IPS-18a (cell line): Measurements from ENCODE around the gene TRPV3.
A peak's percentile ranks its signal among the peaks of the same experiment; 100 is the strongest.
"Not testable (repeated sequence)": the region's sequence is repeated elsewhere in the genome, so short reads cannot be mapped to it uniquely, and the experiment has no call there.

Experiments
- H3K27ac ChIP-seq: one replicate; pipeline ENCODE4 v1.5.1; 2013; ENCODE audit warnings: low read length
- H3K27me3 ChIP-seq: one replicate; pipeline ENCODE4 v1.6.1; 2013; ENCODE audit warnings: mild to moderate bottlenecking, low read length; ENCODE audit not compliant: control insufficient read depth, insufficient read depth
- H3K36me3 ChIP-seq: one replicate; pipeline ENCODE4 v1.6.1; 2013; ENCODE audit warnings: low read depth, low read length; ENCODE audit not compliant: control insufficient read depth
- H3K4me1 ChIP-seq: one replicate; pipeline ENCODE4 v1.6.1; 2013; ENCODE audit warnings: low read depth, low read length; ENCODE audit not compliant: control insufficient read depth
- H3K4me3 ChIP-seq: one replicate; pipeline ENCODE4 v1.5.1; 2013; ENCODE audit warnings: low read length
- H3K9ac ChIP-seq: one replicate; pipeline ENCODE4 v1.6.1; 2013; ENCODE audit warnings: mild to moderate bottlenecking, low read length, moderate library complexity
- H3K9me3 ChIP-seq: one replicate; pipeline ENCODE4 v1.6.1; 2013; ENCODE audit warnings: low read depth, low read length; ENCODE audit not compliant: control insufficient read depth

Gene TRPV3

GRCh38 chr17:3529817-3530741 lies 27.5 kb downstream of the TRPV3 start:
- Histone ChIP-seq H3K36me3 (no peaks in the 10 kb centered on the region), H3K9me3 (no peaks in the 10 kb centered on the region), H3K27ac (no peak overlapping the region), H3K4me1 (peaks cover 7% of the 10 kb centered on the region), H3K9ac (no peak overlapping the region), H3K4me3 (peak overlapping the region; percentile 11), H3K27me3 (no peaks in the 10 kb centered on the region)

GRCh38 chr17:3528880-3529511 lies 28.6 kb downstream of the TRPV3 start:
- Histone ChIP-seq H3K9me3 (no peaks in the 10 kb centered on the region), H3K27ac (no peak overlapping the region), H3K36me3 (no peaks in the 10 kb centered on the region), H3K4me1 (peaks cover 7% of the 10 kb centered on the region), H3K4me3 (no peak overlapping the region), H3K9ac (no peak overlapping the region), H3K27me3 (no peaks in the 10 kb centered on the region)

- H3K27me3 ChIP-seq: no peaks in the 10 kb centered on the region
- no peaks in the 10 kb centered on the region for H3K9me3 ChIP-seq
- no peak overlapping the region for H3K4me3 ChIP-seq
- no peak overlapping the region for H3K27ac ChIP-seq
- peaks cover 7% of the 10 kb centered on the region for H3K4me1 ChIP-seq
- H3K9ac ChIP-seq: no peak overlapping the region
- H3K36me3 ChIP-seq: no peaks in the 10 kb centered on the region
These were observed 29.2 kb downstream of the TRPV3 start for GRCh38 chr17:3528403-3528851.

GRCh38 chr17:3527896-3528295 lies 29.7 kb downstream of the TRPV3 start:
- Histone ChIP-seq H3K27me3 (no peaks in the 10 kb centered on the region), H3K4me3 (no peak overlapping the region), H3K9ac (no peak overlapping the region), H3K9me3 (no peaks in the 10 kb centered on the region), H3K36me3 (no peaks in the 10 kb centered on the region), H3K4me1 (peaks cover 7% of the 10 kb centered on the region), H3K27ac (no peak overlapping the region)

GRCh38 chr17:3527468-3527867 lies 30.1 kb downstream of the TRPV3 start:
- H3K4me3 ChIP-seq: no peak overlapping the region
- H3K27me3 ChIP-seq: no peaks in the 10 kb centered on the region
- H3K9me3 ChIP-seq: no peaks in the 10 kb centered on the region
- H3K27ac ChIP-seq: no peak overlapping the region
- no peaks in the 10 kb centered on the region for H3K36me3 ChIP-seq
- H3K9ac ChIP-seq: no peak overlapping the region
- peaks cover 7% of the 10 kb centered on the region for H3K4me1 ChIP-seq

- Histone ChIP-seq H3K4me3 (no peak overlapping the region), H3K9ac (no peak overlapping the region), H3K27ac (no peak overlapping the region), H3K9me3 (no peaks in the 10 kb centered on the region), H3K36me3 (no peaks in the 10 kb centered on the region), H3K4me1 (peaks cover 7% of the 10 kb centered on the region), H3K27me3 (no peaks in the 10 kb centered on the region)
These were observed 30.6 kb downstream of the TRPV3 start for GRCh38 chr17:3526971-3527370.

GRCh38 chr17:3526491-3526890 lies 31.1 kb downstream of the TRPV3 start:
- no peak overlapping the region for H3K27ac ChIP-seq

GRCh38 chr17:3524024-3524423 lies 33.6 kb downstream of the TRPV3 start:
- H3K9ac ChIP-seq: no peak overlapping the region
- H3K36me3 ChIP-seq: no peaks in the 10 kb centered on the region
- peaks cover 3% of the 10 kb centered on the region for H3K4me1 ChIP-seq
- no peaks in the 10 kb centered on the region for H3K27me3 ChIP-seq
- H3K27ac ChIP-seq: no peak overlapping the region
- H3K9me3 ChIP-seq: no peaks in the 10 kb centered on the region
- H3K4me3 ChIP-seq: no peak overlapping the region

More at GRCh38 chr17:3526491-3526890, 31.1 kb downstream of the TRPV3 start:
- H3K4me3 ChIP-seq: no peak overlapping the region
- no peaks in the 10 kb centered on the region for H3K27me3 ChIP-seq
- peaks cover 7% of the 10 kb centered on the region for H3K4me1 ChIP-seq
- no peaks in the 10 kb centered on the region for H3K36me3 ChIP-seq
- H3K9me3 ChIP-seq: no peaks in the 10 kb centered on the region
- no peak overlapping the region for H3K9ac ChIP-seq

GRCh38 chr17:3519472-3519871 lies 38.1 kb downstream of the TRPV3 start:
- not testable (repeated sequence) for H3K27me3 ChIP-seq, H3K4me3 ChIP-seq, H3K27ac ChIP-seq, H3K36me3 ChIP-seq, H3K4me1 ChIP-seq, H3K9me3 ChIP-seq, H3K9ac ChIP-seq

GRCh38 chr17:3514873-3515272 lies 42.7 kb downstream of the TRPV3 start:
- Histone ChIP-seq H3K9ac (no peak overlapping the region), H3K36me3 (no peaks in the 10 kb centered on the region), H3K4me1 (peaks cover 31% of the 10 kb centered on the region), H3K27me3 (peaks cover 24% of the 10 kb centered on the region), H3K9me3 (no peaks in the 10 kb centered on the region), H3K4me3 (no peak overlapping the region), H3K27ac (no peak overlapping the region)

GRCh38 chr17:3514167-3514566 lies 43.4 kb downstream of the TRPV3 start:
- H3K4me3 ChIP-seq: not testable (repeated sequence)

More at GRCh38 chr17:3514167-3514566, 43.4 kb downstream of the TRPV3 start:
- not testable (repeated sequence) for H3K27ac ChIP-seq, H3K9ac ChIP-seq, H3K9me3 ChIP-seq, H3K36me3 ChIP-seq
- Histone ChIP-seq H3K4me1 (peaks cover 31% of the 10 kb centered on the region), H3K27me3 (peaks cover 24% of the 10 kb centered on the region)
